Measurements from ENCODE around the gene NELFB. TPM values are rescaled to one million over a fixed set of nuclear protein-coding genes. Genes with fewer than 3 reads are reported as not detected.
A peak's percentile ranks its signal among the peaks of the same experiment; 100 is the strongest.

Gene NELFB
- polyA plus RNA-seq, 3 donors = 36.1 to 38.9 (median 37.9) TPM

GRCh38 chr9:137305060-137305797 is 50.1 kb downstream of the NELFB start:
- peak overlapping the region; percentile 32 for H3K27ac ChIP-seq (ENCODE audit: low read depth, low read length)
- WGBS, 3 donors = 9 to 19% (median 15%) methylated on average over 35 to 36 of the region's 36 CpGs

DNA sequence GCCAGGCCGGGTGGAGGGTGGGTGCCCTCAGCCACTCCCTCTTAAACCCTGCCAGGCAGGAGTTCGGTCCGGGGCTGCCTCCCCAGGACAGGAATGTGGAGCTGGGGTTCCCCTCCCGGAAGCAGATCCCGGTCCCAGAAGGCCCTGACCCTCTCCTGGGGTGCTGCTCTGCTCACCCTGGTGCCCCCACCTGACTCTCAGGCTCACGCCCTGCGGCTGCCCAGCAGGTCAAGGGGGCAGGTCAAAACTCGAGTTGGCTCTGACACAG is 50.6 kb downstream of the NELFB start:
- 10 to 20% (median 12%) methylated on average over 7 to 8 of the region's 8 CpGs for WGBS, 3 donors
- H3K27ac ChIP-seq (ENCODE audit: low read depth, low read length) = peak overlapping the region; percentile 32

GRCh38 chr9:137306066-137306849 is 51.1 kb downstream of the NELFB start:
- 18 to 24% (median 21%) methylated on average over 25 to 30 of the region's 30 CpGs for WGBS, 3 donors
- peak overlapping the region; percentile 51 for H3K27ac ChIP-seq (ENCODE audit: low read depth, low read length)

- no peak overlapping the region for H3K27ac ChIP-seq (ENCODE audit: low read depth, low read length)
- WGBS, 3 donors = 17 to 42% (median 24%) methylated on average over 22 to 23 of the region's 23 CpGs
Measured at GRCh38 chr9:137306850-137307254, 51.7 kb downstream of the NELFB start.

GRCh38 chr9:137307255-137308056 is 52.3 kb downstream of the NELFB start:
- WGBS, 3 donors = 15 to 38% (median 33%) methylated on average over 30 of the region's 30 CpGs
- H3K27ac ChIP-seq (ENCODE audit: low read depth, low read length) = no peak overlapping the region

DNA sequence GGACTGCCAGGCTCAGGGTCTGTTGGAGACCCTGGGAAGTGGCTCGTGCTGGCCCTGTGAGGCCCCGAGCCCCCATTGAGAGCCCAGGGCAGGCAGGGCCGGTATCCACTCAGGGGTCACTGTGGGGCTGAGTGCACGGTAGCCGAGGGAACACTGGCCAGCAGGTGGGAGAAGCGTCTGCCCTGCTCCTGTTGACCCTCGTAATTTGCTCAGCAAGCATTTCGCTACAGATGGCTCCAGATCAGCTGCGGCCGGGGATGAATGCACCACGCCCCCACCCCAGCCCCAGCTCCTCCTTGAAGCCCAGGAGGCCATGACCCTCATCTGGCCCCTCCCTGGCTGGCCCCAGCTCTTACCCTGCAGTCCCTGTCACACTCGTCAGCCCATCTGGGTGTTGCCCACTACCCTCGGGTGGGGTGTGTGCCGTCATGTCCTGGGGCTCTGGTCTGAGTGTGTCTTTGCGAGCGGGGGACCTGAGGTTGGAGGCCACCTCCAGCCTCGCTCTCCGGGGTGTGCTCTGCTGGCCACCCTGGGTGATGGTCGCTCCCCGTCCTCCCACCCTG is 53.0 kb downstream of the NELFB start:
- 56 to 75% (median 67%) methylated on average over 20 of the region's 20 CpGs for WGBS, 3 donors
- no peak overlapping the region for H3K27ac ChIP-seq (ENCODE audit: low read depth, low read length)

DNA sequence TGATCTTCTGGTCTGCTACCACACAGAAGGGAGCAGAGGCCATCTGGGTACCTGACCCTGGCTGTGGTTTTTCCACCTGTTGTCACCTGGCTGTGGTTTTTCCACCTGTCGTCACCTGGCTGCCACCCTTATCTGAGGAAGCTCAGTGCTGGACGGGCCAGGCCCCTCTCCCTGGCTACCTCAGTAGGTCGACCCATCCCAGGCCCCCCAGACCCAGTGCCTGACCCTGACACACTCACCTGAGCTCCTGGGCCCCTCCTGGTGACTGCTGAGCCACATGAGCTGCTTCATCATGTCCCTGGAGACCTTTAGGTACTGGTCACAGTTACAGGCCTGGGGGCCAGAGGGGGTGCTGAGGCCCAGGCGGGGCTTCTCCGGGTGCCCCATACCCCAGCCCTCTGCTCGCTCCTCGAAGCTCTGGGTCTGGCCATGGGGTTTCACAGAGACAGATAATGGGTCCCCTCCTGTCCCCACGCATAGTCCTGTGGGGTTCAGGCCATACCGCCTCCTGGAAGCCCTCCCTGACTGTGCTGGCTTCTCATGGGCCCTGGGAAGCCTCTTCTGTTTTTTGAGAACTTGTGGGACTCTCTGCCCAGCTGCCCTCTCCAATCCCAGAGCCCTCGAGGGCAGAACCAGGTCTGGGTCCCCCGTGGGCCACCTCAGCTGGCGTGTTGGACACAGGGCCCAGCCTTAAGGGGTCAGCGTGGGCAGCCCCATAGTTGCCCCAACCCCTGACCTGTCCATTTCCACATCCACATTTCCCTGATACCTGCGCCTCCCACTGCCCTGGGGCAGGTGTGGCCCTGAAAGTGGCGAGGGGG is 54.5 kb downstream of the NELFB start:
- no peak overlapping the region for H3K27ac ChIP-seq (ENCODE audit: low read depth, low read length)
- 80 to 89% (median 87%) methylated on average over 15 of the region's 15 CpGs for WGBS, 3 donors

DNA sequence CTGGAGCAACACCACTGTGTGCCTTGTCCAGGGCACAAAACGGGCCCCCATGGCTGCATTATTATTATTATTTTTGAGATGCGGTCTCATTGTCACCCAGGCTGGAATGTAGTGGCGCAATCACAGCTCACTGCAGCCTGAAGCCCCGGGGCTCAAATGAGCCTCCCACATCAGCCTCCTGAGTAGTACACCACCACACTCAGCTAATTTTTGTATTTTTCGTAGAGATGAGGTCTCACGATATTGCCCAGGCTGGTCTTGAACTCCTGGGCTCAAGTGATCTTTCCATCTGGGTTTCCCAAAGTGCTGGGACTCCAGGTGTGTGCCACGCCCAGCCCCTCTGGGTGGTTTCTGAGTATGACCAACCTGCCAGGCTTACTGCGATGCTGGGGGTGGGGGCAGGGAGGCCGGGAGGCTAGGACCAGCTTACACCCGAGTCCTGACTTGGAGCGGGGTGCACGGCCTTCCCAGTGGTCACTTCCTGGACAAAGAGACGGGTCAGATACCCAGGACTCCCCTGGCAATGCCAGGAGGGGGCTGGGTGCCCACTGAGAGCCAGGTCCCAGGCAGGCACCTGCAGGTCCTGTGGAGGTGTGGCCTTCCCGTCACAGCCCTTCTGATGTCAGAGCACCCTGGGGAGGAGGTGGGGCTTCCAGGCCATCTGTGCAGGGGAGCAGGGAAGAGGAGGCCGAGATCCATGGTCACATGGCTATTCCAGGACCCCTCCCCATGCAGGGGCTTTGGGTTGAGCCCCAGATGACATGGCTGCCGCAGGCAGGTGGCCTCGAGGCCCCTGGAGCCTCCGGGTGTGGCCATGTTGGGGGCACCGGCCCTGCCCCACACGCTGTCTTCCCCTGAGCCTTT is 55.3 kb downstream of the NELFB start:
- H3K27ac ChIP-seq (ENCODE audit: low read depth, low read length) = no peak overlapping the region
- WGBS, 3 donors = 54 to 81% (median 78%) methylated on average over 20 of the region's 20 CpGs

- no peak overlapping the region for H3K27ac ChIP-seq (ENCODE audit: low read depth, low read length)
Measured at GRCh38 chr9:137311171-137311985, 56.3 kb downstream of the NELFB start.

GRCh38 chr9:137311986-137312851 is 57.1 kb downstream of the NELFB start:
- H3K27ac ChIP-seq (ENCODE audit: low read depth, low read length) = no peak overlapping the region
- 35 to 81% (median 79%) methylated on average over 27 to 28 of the region's 28 CpGs for WGBS, 3 donors

More at GRCh38 chr9:137311171-137311985, 56.3 kb downstream of the NELFB start:
- 14 to 78% (median 70%) methylated on average over 21 to 27 of the region's 27 CpGs for WGBS, 3 donors

DNA sequence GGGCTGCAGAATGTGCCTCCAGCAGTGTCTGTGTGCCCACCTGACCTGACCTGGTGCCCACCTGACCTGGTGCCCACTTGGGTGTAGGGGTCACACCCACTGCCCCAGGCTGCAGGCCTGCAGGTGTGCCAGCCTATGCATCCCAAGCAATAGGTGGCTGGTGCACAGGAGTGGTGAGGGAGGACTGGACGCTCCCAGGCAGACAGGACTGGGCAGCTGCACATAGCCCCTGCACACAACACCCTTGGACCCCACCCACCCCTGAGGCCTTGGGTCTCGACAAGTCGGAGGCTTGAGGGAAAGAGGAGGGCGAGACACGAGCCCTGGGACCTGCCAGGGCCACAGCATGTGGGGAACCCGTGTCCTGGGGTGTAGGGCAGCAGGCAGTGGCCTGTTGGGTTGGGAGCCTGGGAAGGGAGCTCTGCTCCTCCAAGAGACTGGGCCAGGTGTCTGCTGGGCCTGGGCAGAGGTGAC is 57.8 kb downstream of the NELFB start:
- 83 to 95% (median 91%) methylated on average over 6 of the region's 6 CpGs for WGBS, 3 donors
- no peak overlapping the region for H3K27ac ChIP-seq (ENCODE audit: low read depth, low read length)

DNA sequence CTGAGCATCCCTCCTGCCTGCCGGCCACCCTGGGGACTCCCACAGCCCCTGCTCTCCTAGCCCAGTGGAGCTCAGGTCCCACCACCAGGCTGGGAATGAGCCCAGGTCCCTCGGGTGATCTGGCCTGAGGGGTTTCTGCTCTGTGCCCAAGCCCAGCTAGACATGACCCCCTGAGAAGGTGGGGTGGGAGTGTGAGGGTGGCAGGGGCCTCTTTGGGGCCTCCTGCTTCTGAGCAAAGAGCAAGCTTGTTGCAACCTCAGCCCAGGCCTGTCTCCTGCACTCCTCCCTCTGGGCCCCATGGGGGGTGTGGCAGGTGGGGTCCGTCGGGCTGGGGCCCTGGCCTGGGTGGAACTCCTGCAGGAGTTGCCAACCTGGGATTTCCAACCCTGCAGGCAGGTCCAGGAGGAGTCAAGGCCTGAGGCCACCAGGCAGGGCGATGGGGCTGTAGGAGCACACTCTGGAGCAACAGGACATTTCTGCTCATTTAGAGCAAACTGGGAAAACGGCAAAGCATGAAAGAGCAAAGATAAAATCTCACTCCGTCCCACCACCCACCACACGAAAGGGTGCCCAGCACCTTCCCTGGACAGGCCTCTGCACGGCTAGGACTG is 58.3 kb downstream of the NELFB start:
- 67 to 77% (median 73%) methylated on average over 8 to 9 of the region's 9 CpGs for WGBS, 3 donors
- H3K27ac ChIP-seq (ENCODE audit: low read depth, low read length) = no peak overlapping the region

DNA sequence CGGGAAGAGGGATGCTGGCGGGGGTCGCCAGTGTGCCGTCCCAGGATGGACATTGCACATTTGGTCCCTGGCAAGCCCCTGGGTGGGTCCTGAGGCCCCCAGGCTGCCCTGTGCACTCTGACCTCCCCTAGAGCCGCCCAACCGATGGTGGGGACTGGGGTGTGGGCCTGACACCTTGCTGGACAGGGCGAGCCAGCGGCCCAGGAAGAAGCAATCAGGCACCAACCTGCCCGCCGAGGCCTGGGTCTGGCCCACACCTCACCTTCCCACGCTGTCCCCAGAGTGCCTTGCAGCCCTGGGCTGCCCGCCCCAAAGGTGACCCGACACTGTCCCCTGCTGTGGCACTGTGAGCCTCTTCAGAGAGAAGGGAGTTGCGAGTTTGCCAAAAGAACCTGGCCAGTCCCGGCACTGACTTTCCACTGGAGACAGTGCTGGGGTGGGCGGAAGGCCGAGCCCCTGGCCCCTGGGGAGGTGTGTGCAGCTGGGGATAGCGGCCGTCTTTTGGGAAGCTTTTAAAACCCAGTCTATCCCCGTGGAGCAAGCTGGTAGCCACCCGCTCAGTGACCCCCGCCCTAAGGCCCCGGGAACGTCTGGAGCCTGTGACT is 58.9 kb downstream of the NELFB start:
- 82 to 85% (median 82%) methylated on average over 24 of the region's 24 CpGs for WGBS, 3 donors
- H3K27ac ChIP-seq (ENCODE audit: low read depth, low read length) = no peak overlapping the region
